NK-92 treated with Interleukin-12 subunit alpha and Interleukin-12 subunit beta, amount 100 ng/mL, for 24 hours (cell line): ENCODE data around the gene ZFPM1.

Source experiments
- DNase-seq: peaks from one replicate; lab custom pipeline; 2025; lab: John Stamatoyannopoulos, UW

Gene ZFPM1

DNA sequence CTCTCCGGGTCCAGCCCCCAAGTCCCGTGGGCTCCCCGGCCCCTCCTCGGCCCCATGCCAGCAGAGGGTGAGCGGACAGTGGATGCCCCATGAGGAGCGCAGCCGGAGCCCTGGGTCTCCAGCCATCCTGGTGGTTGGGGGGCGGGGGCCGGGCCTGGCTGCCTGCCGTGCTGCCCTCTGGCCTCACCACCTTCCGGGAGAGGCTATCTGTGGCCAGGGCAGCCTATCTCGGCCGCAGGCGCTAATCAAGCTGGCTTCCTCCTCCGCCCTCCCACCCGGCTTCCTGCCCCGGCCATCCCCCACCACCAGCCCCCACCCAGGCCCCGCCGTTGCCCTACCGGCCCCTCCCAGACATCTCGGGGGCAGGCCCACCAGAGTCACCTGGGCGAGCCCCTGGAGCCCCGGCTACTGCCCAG, 46.8 kb downstream of the ZFPM1 start:
- no peak for DNase-seq

GRCh38 chr16:88500255-88500661, 47.2 kb downstream of the ZFPM1 start:
- DNase-seq = no peak

GRCh38 chr16:88502371-88502770, 49.3 kb downstream of the ZFPM1 start:
- DNase-seq = no peak

GRCh38 chr16:88502776-88503280, 49.7 kb downstream of the ZFPM1 start:
- no peak for DNase-seq

DNA sequence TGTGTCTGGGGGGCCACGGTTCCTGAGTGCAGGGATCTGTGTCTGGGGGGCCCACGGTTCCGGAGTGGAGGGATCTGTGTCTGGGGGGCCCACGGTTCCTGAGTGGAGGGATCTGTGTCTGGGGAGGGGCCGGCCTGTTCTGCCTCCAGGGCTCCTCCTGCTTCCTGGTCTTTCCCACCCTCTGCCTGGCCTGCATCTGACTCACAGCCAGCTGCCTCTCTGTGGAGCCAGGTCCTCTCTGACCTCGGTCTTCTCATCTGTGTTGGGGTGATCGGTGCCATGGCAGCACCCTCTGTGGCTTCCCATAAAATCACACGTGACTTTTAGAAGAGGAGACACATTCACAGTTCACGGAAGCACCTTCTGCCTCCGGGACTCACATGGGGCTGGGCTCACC, 50.3 kb downstream of the ZFPM1 start:
- DNase-seq = no peak

- no peak for DNase-seq
Observed at GRCh38 chr16:88503771-88504488, 50.9 kb downstream of the ZFPM1 start.

- no peak for DNase-seq
Observed at GRCh38 chr16:88504489-88505404, 51.7 kb downstream of the ZFPM1 start.

DNA sequence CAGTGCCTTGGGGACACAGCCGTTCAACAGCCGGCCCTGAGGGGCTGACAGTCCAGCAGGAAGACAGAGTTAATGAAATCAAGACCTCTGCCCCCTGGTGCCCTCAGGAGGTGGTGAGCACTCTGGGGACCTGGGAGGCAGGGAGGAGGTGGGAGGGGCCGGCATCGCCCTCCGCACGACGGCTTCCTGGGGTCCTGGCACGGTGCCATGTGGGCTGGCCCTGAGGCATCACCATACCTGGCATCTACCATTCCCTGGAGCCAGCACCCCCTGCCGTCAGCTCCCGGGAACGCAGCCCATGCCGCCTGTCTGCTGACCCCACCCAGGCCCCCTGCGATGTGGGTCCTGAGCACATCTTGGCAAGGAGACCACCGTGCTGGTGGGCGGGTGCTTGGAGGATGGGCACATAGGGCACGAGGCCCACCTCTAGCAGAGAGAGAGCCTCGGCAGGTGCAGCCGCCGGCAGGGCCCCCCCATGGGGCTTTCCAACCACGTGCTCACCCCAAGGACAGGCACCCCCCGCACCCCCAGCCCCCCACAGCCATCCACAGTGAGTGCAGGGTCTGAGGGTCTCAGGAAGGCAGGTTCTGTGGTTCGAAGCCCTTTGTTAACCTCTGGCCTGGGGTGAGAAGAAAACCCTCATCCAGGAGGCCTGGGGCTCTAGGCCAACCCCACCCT, 52.5 kb downstream of the ZFPM1 start:
- DNase-seq = no peak

DNA sequence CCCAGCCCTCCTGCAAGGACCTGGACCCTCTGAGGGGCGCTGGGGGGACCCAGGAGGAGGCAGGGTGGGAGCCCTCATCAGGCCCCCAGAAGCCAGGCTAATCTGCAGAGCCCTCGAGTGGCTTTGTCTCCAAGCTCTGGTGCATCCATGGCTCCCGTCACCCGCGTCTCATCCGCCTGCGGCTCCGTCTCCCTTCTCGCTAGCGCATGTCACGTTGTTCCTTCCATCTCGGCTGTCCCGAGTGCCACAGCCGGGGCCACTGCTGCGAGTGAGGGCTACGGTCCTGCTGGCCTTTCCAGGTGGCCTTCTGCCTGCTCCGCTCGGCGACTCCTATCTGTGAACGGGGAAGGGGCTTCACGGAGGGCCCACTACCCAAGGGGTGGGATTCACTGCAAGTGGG, 53.6 kb downstream of the ZFPM1 start:
- no peak for DNase-seq

GRCh38 chr16:88507231-88507743, 54.2 kb downstream of the ZFPM1 start:
- no peak for DNase-seq

DNA sequence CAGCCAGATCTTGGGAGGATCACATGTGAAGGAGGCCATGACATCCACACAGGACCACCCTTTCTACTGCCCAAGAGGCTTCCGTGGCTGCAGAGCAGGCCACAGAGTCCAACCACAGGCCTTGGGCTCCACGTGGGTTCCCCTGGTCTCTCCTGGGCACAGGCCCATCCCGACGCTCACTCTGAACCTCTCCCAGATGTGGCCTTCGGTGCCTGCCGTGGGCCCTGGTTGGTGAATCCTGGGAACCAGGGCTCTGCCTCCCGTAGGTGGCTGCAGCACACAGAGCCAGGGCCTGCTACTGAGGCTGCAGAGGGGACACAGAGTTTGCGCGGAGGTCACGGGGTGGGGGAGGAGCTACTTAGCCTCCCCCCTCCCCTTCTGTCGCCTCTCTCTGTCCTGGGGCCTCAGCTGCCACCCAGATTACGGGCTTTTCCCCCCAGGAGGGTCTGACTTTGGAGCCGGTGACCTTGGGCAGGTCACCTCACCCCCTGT, 55.3 kb downstream of the ZFPM1 start:
- no peak for DNase-seq

DNA sequence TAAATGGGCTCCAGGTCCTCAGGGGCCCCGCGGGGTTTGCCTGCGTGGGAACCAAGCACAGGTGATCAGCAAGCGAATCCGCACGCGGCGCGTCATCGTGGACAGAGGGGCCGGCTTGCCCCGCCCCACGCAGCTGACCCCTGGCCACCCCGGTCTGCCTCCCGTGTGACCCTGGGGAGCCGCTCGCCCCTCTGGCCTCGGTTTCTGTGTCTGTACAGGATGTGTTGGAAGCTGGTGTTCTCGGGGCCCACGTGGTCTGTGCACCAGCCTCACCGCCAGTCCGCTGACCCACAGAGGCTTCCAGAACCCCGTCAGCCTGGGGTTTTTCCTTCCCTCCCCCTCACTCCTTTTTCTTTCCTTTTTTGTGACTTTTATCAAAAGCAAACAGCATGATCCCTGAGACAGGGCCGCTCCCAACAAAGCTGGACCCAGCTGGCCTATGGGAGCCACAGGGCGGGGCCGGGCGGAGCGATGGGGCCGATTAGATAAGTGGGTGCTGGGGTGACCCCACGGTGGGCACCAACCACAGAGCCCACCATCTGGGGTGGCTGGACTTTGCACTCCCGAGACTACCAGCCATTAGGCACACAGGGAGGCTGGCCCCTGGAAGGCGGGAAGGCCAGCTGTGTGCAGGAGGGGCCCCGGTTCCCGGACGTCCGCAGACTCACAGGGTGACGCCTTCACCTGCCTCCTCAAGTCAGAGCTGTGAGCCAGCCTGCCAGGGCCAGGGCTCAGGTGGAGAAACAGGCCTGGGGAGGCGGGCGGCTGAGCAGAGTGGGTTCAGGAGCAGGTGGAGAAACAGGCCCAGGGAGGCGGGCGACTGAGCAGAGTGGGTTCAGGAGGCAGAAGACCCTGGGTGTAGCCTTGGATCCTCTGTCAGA, 56.0 kb downstream of the ZFPM1 start:
- DNase-seq = no peak

DNA sequence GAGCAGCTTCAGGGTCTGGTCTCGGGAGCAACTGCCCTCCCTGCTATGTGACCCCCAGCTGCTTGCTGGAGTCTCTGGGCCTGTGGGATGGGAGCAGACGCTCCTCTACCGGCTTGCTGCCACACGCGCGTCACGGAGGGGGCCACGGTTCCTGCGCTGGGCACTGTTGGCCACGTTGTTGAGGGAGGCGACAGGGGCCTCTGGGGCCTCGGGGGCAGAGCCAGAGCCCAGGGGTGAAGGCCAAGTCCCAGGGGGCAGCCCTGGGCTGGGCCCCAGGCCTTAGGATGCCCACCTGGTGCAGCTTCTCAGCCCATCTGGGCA, 56.6 kb downstream of the ZFPM1 start:
- DNase-seq = no peak

GRCh38 chr16:88510091-88510994, 57.3 kb downstream of the ZFPM1 start:
- DNase-seq = no peak

DNA sequence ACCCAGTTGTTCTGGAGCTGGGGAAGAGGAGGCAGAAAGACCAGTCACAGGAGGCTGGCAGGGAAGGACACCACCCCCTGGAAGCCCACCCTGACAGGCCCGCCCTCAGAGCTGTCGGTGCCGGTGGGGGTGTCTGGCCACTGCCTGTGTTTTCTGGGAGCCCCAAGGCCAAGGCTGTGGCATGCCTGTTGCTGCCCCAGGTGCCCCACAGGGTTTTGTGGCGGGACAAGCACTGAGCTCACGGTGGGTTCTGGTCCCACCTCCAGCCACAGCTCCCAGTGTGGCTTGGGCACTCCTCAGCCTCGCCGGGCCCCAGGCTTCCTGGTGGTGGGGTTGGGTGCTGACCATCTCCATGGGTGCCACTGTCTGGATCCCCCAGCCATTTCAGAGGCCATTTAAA, 58.0 kb downstream of the ZFPM1 start:
- DNase-seq = no peak

DNA sequence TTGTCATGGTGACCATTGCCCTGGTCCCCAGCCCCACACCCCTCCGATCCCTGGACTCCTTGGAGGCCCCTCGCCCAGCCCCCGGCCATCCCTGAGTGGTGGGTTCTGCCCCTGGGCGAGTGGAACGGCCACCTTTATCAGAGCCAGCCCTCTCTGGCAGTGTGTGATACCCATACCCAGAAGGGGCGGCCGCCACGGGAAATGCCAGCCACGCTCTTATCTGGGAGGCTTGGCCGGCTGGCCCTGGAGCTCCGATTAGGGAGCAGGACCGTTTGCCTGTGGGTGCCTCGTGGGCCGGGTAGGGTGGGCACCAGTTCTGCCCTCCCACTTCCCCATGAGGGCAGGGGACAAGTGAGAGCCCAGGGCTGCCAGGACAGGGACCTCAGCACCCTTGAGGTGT, 58.8 kb downstream of the ZFPM1 start:
- DNase-seq = no peak

DNA sequence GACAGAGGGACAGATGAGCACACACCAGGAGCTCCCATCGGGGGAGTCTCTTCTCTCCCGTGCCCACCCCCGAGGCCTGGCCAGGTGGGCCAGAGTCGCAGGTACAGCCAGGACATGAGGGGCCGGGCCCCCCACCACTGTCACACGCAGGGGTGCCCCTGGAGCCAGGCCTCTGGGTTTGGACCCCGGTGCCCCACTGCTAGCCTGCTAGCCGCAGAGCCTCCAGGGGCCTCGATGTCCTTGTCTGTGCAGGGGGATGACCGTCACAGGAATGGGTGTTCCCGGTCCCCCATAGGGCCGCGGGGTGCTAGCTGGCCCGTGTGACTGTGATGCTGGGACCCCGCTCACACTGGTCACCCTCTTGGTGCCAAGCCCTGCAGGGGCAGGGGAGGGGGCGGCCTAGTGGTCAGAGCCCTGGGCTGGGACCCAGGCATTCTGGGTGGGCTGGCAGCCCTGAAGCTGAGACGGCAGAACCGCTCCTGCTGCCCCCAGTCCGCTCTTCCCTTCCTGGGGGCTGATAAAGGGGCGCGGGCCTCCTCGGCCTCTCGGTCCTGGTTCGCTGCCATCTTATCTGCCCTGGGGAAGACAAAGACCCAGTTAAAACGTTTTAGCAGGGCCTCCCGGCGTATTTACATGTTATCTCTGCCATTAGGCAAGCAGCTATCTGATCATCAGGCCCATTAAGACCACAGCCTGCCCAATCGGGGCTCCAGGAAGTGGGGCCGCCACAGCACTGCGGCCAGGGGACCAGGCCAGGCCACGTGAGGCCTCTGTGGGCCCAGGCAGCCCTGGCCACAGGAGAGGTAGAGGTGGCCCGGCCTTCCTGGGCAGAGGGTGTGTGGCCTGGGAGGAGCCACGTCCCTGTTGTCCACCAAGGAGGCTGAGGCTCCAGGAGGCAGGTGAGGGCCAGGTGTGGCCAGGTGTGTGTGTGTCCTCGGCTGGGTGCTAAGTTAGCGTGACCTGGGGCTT, 59.9 kb downstream of the ZFPM1 start:
- DNase-seq = no peak

- DNase-seq = no peak
Observed at GRCh38 chr16:88514070-88514469, 61.0 kb downstream of the ZFPM1 start.
